ENCODE measurements around the gene TLL2.

DNA sequence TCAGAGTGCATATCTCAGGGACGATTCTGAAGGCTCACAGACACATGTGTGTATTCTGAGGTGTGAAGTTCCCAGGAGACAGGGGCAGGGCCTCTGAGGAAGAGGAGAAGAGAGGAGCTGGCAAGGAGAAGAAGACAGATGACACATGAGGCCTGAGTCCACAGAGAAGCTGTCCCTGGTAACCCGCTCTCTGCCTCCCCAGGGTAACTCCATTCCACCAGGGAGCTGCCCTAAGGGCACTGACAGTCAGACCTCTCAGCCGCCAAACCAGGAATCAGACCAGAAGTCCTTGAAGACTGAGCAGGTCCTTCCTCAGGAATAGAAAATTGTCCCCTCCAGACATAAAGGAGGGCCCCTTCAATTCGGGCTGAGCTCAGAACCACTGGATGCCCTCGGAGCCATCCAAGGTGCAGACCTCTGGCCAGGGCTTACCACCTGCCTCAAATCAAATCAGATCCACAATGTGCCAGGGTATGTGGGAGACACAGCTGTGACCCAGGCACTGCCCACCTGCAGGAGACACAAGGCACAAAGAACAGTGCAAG is 57.4 kb downstream of the TLL2 start:
- TF ChIP-seq, protein P1, sequence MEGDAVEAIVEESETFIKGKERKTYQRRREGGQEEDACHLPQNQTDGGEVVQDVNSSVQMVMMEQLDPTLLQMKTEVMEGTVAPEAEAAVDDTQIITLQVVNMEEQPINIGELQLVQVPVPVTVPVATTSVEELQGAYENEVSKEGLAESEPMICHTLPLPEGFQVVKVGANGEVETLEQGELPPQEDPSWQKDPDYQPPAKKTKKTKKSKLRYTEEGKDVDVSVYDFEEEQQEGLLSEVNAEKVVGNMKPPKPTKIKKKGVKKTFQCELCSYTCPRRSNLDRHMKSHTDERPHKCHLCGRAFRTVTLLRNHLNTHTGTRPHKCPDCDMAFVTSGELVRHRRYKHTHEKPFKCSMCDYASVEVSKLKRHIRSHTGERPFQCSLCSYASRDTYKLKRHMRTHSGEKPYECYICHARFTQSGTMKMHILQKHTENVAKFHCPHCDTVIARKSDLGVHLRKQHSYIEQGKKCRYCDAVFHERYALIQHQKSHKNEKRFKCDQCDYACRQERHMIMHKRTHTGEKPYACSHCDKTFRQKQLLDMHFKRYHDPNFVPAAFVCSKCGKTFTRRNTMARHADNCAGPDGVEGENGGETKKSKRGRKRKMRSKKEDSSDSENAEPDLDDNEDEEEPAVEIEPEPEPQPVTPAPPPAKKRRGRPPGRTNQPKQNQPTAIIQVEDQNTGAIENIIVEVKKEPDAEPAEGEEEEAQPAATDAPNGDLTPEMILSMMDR (conservative IDR thresholded peaks at IDR 0.05; ENCODE audit: low read depth, low read length) = no peak
- no peak for TF ChIP-seq POLR2A (IDR thresholded peaks at IDR 0.05; ENCODE audit: low read depth, low read length)
- no peak for TF ChIP-seq CEBPB (IDR thresholded peaks at IDR 0.05; ENCODE audit: low read depth, low read length)
- TF ChIP-seq RAD21 (IDR thresholded peaks at IDR 0.05; ENCODE audit: low read length) = no peak
- TF ChIP-seq MXI1 (IDR thresholded peaks at IDR 0.05; ENCODE audit: borderline replicate concordance, low read depth, low read length) = no peak
